ENCODE results near the gene ANAPC2. TPM values are rescaled to one million over a fixed set of nuclear protein-coding genes. Genes with fewer than 3 reads are reported as not detected.
A peak's percentile ranks its signal among the peaks of the same experiment; 100 is the strongest.

ANAPC2 gene
- total RNA-seq, 1 experiment from 2014 or later: 16.1 TPM

DNA sequence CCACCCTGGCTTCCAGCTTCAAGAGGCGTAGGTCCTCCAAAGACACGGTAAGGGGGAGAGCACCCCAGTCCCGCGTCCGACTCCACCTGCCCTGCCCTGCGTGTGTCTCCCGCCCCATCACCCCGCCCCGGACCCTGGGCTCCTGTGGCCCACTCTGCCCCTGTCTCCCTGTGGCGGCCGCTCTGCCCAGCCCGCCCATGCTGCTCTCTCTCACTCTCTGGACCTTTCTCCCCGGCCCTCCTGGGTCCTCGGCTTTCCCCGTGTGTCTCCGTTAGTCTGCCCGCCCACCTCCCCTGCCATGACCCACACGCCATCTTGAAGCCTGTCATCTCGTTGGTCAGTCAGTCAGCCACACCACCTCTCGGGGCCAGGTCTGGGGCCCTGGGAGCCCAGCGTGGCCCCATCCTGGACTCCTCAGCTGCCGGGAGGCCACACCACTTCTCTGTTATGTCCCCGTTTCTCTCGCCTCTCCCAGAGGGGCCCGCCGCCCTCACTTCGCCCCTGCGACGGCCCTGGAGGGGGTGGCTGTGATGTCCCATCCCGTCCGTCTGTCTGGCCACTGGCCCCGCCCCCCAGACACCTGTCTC lies 23.0 kb downstream of the ANAPC2 start:
- no peak for DNase-seq (ENCODE audit: extremely low read depth, low read depth)

- no peak for DNase-seq (ENCODE audit: extremely low read depth, low read depth)
Measured at GRCh38 chr9:137164370-137165249, 23.8 kb downstream of the ANAPC2 start.

- DNase-seq (ENCODE audit: extremely low read depth, low read depth): no peak
Measured at GRCh38 chr9:137163805-137164204, 24.6 kb downstream of the ANAPC2 start.

DNA sequence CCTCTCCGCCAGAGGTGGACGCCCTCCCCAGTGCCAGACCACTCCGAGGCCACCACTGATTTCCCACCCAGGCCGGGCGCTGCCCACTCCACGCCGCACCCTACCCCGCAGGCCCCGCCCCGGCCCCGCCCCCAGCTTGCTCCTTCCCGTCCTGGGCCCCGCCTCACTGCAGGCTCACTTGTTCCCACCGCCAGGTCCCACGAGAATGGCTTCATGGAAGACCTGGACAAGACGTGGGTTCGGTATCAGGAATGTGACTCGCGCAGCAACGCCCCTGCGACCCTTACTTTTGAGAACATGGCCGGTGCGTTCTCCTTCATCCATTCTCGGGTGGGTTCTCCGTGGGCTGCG lies 25.0 kb downstream of the ANAPC2 start:
- no peak for DNase-seq (ENCODE audit: extremely low read depth, low read depth)

GRCh38 chr9:137162505-137163364 lies 25.6 kb downstream of the ANAPC2 start:
- no peak for DNase-seq (ENCODE audit: extremely low read depth, low read depth)

DNA sequence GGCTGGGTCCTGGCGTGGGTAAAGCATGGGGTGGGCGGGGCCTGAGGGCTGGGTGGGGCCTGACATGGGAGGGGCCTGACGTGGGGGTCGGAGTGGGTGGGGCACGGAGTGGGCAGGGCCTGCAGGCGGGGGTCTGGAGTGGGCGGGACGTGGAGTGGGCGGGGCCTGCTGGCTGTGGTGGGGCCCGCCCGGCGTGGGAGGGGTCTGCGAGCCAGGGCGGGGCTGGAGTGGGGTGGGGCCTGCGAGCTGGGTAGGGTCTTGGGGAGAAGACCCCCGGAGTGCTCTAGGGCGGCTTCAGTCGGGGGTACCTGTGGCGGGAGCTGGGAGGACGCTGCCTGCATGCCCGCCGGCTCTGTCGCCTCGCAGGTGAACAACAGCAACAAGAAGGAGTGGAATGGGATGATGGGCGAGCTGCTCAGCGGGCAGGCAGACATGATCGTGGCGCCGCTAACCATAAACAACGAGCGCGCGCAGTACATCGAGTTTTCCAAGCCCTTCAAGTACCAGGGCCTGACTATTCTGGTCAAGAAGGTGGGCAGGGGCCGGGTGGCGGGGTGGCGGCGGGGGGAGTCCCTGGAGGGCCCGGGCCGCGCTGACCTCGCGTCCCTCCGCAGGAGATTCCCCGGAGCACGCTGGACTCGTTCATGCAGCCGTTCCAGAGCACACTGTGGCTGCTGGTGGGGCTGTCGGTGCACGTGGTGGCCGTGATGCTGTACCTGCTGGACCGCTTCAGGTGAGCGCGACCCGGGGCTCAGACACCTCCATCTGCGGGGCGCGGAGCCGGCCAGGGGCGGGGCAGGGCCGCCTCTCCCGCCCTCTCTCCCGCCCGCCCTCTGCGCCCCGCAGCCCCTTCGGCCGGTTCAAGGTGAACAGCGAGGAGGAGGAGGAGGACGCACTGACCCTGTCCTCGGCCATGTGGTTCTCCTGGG lies 26.5 kb downstream of the ANAPC2 start:
- DNase-seq (ENCODE audit: extremely low read depth, low read depth): no peak

- DNase-seq (ENCODE audit: extremely low read depth, low read depth): no peak
Measured at GRCh38 chr9:137160716-137161557, 27.4 kb downstream of the ANAPC2 start.

DNA sequence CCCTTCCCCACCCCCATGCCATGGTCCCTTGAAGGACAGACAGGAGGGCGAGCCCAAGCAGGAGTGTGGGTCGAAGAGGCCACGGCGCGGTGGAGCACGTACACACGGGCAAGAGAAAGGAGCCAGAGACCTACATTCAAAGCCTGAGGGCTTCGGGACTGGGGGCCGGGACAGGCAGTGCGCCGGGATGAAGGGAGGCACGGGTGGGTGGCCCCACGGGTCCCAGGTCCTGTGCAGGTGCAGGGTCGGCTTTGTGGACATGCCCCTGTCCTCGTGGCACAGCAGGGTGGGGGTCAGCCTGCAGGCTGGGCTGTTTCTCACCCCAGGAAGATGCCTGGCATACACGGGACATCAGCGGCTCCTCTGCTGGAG lies 28.3 kb downstream of the ANAPC2 start:
- DNase-seq (ENCODE audit: extremely low read depth, low read depth): no peak

GRCh38 chr9:137159105-137160053 lies 29.0 kb downstream of the ANAPC2 start:
- DNase-seq (ENCODE audit: extremely low read depth, low read depth): no peak

GRCh38 chr9:137158625-137159024 lies 29.7 kb downstream of the ANAPC2 start:
- no peak for DNase-seq (ENCODE audit: extremely low read depth, low read depth)

- no peak for DNase-seq (ENCODE audit: extremely low read depth, low read depth)
Measured at GRCh38 chr9:137157618-137158415, 30.5 kb downstream of the ANAPC2 start.

DNA sequence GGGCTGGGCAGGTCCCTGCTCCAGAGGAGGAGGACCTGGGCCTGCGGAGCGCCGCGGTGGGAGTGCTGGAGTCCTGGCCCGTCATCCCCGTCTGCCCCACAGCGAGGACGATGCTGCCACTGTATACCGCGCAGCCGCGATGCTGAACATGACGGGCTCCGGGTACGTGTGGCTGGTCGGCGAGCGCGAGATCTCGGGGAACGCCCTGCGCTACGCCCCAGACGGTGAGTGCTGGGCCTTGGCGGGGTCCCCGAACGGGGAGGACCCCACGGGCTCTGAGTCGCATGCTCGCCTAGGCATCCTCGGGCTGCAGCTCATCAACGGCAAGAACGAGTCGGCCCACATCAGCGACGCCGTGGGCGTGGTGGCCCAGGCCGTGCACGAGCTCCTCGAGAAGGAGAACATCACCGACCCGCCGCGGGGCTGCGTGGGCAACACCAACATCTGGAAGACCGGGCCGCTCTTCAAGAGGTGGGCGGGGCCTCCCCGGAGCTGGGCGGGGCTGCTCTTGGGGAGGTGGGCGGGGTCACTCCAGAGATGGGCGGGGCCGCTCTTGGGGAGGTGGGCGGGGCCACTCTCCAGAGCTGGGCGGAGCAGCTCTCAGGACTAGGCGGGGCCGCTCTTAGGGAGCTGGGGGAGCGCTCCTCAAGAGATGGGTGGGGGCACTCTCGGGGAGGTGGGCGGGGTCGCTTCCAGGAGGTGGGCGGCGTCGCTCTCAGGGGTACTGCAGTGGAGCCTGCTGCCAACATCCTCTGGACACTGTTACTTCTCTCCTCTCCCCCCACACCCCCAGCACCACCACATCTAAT lies 31.6 kb downstream of the ANAPC2 start:
- no peak for DNase-seq (ENCODE audit: extremely low read depth, low read depth)

DNA sequence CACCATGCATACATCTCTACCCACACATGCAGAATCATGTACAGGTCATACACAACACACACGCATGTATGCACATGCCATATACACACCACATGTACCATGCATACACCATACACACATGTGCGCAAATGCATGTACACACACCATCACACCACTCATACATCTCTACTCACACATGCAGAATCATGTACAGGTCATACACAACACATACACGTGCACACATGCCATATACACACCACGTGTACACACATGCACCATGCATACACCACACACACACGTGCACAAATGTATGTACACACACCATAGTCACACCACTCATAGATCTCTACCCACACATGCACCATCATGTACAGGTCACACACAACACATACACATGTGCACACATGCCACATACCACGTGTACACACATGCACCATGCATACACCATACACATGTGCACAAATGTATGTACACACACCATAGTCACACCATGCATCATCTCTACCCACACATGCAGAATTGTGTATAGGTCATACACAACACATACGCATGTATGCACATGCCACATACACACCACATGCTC lies 35.4 kb downstream of the ANAPC2 start:
- DNase-seq (ENCODE audit: extremely low read depth, low read depth): no peak

DNA sequence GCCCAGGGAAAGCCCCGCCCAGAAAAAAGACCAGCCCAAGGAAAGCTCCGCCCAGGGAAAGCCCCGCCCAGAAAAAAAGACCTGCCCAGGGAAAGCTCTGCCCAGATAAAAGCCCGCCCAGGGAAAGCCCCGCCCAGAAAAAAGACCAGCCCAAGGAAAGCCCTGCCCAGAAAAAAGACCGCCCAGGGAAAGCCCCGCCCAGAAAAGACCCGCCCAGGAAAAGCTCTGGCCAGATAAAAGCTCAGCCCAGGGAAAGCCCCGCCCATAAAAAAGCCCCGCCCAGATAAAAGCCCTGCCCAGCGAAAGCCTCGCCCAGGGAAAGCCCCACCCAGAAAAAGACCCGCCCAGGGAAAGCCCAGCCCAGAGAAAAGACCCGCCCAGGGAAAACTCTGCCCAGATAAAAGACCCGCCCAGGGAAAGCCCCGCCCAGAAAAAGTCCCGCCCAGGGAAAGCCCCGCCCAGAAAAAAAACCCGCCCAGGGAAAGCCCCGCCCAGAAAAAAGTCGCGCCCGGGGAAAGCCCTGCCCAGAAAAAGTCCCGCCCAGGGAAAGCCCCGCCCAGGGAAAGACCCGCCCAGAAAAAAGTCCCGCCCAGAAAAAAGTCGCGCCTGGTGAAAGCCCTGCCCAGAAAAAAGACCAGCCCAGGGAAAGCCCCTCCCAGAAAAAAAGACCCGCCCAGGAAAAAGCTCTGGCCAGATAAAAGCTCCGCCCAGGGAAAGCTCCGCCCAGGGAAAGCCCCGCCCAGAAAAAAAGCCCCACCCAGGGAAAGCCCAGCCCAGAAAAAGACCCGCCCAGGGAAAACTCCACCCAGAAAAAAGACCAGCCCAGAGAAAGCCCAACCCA lies 37.5 kb downstream of the ANAPC2 start:
- peak; percentile 87 for DNase-seq (ENCODE audit: extremely low read depth, low read depth)

- no peak for DNase-seq (ENCODE audit: extremely low read depth, low read depth)
Measured at GRCh38 chr9:137149942-137150616, 38.3 kb downstream of the ANAPC2 start.

Measured in NCI-H460 (cell line).